ENCODE measurements around the gene ADAMTS2.

The ADAMTS2 gene

DNA sequence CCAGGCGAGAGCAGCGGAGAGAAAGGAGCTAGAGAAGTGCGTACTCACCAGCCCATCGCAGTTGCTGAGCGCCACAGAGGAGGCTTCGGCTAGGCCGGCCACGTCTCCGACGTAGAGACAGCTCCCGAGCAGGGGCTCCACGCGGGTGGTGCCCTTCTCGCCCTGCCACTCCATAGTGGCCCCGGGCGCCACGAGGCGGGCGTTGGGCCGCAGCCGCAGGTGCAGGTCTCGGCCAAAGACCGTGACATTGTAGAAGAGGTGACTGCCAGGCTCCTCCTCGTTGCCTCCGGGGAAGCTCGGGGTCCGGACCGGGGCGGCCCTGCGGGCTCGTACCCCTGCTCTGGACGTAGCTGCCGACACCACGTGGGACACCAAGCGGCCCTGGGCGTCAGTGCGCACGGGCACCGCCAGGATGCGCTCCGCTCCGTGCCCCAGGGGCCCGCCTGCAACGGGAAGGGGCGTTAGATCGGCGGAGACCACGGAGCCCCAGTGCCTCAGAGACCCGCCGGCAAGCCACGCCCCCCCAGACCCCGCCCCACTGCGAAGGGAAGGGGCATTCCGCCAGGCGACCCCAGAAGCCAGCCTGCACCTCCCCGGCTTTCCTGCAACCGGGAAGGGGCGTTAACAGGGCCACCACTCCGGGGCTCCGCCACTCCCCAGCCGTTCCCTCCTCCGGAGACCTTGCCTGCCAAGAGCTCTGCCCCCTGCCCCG, 1.4 kb downstream of the ADAMTS2 start:
- DNase-seq: peak; percentile 37

DNA sequence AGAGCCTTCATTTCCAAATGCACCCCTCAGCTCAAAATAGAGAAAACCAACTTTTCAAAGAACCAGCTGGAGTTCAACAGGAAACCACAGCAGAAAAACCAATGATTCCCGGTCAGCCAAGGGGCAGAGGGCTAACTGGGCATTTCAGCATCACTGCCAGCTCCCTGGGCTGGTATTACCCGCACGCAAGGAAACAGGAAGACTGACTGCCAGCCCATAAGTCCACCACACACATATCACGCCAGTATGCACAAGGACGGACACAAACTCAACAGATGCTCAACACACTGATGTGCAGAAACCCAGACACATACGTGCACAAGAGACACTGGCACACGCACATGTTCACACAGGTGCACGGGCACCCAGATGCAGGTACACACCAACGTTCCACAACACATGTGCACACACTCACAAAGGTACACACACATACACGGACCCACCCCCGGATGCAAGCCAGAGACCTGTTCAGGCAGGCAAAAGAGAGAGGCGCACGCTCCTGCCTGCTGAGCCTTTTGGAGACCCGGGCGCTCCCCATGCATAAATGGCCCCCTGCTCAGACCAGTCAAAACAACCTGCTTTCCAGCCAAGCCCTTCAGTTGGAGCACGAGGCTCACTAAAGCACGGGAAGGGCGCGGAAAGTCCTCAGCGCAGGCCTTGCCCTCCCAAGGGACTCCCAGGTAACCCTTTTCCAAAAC, 2.1 kb downstream of the ADAMTS2 start:
- no peak for DNase-seq

DNA sequence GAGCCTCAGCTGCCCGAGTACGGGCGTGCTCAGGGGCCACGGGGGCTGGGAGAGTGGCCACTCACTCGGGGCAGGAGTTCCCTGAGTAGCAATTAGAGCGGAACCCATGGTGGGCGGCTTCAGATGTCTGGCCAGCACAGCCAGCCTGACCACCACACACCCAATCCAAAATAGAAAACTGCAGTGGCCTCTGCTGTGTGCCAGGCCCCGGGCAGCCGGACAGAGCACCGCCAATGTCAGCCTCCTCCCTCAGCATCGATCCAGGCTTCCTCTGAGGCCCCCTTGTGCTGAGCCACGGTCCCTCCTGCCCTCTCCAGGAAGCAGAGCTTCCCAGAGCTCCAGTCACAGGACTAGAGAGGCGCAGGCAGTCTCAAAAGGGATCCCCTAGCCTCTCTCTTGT, 2.7 kb downstream of the ADAMTS2 start:
- no peak for DNase-seq

DNA sequence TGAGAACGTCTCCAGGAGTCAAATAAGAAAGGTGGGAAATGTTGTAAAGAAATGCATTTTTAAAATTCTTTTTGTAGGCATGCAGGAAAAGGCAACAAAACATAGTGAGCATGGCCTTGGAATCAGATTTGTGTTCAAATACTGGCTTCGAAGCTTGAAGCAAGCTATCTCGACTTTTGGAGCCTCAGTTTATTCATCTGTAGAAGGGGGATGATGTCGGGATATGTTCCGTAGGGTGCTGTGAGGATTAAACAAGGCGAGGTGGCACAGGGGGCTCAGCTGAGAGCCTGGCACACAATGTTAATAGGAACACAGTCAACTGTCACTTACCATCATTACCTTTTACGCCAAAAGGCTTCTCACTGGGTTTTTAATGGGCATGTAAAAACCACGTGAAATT, 4.8 kb downstream of the ADAMTS2 start:
- DNase-seq: no peak

DNA sequence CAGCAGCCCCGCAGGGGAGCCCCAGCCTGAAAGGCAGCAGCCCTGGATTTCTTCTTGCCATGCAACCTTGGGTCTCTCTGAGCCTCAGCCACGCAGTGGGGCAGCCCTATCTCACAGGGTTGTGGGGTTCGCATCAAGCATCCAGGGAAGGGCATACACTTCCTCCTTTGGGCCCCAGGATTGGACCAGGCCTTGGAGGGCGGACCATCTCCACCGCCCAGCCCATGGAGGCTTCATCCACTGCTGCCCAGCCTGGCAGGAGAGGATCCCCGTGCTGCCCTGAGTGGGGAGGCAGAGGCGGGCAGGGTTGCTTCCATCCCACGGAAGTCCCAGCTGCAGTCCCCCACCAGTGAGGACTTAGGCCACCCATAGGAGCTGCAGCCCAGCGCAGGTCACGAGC, 5.3 kb downstream of the ADAMTS2 start:
- DNase-seq: no peak

DNA sequence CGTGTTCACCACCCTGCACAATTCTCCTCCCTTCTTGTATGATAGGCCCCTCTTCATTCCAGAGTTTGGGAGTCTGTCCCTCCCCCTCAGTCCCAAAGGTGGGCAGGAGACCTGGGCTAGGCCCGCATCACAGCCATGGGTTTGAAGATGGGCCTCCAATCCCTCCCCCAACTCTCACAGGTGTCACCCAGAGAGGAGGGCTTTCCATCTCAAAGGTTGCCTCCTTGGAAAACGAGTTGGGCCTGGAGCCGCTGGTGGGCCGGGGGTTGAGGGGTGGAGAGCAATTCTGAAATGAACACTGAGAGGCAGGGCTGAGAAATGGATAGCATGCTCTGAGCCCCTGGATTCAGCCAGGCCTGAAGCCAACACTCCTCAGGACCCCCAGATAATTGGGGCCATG, 6.2 kb downstream of the ADAMTS2 start:
- no peak for DNase-seq

DNA sequence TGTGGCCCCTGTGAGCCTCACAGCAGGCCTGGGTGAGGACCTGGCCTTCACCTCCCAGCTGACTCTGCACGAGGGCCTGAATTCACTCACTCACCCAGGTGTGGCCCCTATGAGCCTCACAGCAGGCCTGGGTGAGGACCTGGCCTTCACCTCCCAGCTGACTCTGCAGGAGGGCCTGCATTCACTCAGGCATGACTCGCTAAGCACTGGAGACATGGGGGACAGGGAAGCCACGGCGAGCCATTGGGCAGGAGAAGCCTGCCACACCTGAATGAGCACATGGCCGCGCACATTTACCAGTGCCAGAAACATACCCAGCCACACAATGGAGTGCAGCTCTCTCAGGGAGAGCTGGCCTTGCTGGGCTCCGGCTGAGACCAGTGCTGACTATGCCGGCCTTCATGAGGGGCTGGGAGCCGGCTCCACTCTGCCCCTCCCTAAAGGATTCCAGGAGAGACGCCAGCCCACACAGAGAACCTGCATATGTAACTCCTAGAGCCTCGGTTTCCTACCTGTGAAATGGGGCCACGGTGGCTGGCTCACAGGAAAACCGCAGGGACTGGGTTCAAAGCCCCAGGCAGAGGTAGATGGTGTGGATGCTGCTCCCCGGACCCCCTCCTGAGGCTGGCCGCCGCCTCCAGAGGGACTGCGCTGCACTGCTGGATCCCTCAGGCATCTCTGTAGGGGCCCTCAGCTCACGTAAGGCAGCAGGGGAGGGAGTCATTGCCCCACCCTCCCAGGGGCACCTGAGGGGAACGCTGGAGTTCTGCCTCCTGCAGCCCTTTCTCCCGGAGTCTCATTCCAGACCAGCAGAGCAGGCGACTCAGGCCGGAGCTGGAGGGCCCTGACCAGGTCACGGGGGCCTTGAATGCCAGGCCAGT, 7.2 kb downstream of the ADAMTS2 start:
- no peak for DNase-seq

DNA sequence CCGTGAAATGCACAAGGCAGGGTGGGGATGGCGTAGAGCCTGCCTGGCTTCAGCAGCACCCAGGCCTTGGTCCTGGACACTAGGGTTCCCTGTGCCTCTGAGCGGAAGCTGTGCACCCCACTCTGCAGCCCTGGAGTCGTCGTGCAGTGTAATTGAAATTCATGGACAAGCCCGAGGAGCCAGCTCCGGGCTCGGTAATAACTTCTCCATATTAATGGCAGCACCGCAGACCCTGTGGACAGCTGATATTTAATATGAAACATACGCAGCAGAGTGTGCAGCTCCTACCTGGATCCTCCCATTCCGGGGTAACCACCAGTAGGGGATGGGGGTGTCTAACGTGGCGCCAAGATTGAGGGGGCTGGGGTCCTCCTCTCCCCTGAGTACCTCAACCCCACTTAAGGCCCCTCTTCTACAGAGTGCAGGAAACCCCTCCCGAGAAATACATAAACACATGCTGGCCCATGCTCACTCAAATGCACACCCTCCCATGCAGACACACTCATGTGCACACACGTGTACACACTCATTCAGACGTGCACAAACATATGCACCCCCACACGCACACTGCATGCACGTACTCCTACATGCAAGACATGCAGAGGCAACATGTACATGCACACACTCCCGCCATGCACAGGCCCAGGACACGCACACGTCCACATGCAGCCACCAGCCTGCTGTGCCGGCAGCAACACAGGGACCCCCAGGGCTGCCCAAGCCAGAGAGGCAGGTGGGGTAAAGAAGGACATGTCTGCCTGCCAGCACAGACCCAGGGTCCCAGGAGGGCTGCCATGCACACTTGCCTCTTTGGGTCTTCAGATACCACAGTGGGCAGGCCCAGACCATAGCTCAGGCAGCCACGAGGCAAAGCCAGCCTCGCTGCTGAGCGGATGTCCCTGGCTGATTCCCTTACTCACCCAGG, 8.1 kb downstream of the ADAMTS2 start:
- no peak for DNase-seq

DNA sequence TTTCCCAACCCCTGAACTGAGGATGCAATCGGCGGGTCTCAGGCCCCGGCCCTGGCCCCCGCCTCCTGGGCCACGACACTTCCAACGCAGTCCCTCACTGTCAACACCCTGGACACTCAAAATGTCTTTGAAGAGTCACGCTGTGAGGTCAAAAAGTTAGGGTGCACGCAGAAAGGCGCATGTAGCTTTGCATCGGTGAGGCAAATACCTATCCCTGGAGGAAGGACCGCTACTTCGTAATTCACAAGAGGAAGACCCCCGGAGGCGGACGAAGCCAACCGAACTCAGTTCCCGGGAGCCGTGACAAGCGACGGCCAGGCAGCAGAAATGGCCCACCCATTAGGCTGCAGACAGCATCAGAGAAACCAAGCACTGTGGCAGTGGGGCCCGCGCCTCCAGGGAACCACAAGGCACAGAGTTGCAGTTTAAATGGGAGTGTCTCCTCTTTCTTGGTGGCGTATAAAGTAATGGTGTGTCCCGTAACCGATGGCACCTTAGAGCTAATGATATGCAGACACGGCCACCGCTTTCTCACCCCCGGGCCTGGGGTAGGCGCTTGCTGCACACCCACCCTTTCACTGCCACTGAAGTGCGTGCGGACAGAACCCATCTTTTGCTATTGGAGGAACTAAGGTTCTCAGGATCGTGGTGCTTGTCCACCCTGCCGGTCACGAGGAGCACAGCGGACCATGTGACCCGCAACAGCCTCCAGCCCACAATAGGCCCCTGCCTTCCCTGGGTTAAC, 9.0 kb downstream of the ADAMTS2 start:
- no peak for DNase-seq

DNA sequence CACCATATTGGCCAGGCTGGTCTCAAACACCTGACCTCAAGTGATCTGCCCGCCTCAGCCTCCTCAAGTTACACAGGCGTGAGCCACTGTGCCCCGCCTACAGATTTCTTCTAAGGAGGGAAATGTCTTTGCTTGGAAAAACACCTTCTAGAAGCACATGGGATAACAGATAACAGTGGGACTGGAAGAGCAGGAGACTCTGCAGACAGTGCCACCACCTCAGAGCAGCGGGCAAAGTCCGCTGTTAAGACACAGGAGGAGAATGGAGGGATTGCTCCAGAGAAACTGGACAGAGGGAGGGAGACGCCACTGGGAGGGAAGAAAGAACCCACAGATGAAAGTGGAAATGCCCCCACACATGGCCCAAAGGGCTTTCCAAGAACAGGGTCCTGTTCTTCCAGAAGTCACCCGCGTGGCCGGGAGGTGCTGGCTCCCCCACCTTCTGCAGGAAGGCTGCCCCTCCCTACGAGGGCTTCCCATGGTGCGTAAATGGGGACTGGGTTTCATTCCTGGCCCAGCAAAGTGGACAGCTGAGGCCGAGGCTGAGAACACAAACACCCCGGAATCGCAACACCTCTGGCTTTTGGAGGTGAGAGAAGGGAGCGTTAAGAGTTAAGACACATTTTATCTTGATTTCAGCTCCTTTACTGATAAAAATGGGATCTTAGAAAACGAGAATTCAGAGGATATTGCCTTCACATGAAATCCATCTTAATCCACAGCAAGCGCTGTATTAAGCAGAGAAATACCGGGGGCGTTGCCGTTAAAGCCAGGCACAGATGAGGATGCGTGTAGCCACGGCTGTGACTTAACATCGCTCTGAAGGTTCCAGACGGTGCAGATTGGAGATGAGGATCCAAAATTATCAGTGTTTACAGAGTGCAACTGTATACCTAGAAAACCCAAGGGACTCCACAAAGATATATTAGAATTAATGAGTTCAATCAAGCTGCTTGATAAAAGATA, 11.2 kb downstream of the ADAMTS2 start:
- no peak for DNase-seq

DNA sequence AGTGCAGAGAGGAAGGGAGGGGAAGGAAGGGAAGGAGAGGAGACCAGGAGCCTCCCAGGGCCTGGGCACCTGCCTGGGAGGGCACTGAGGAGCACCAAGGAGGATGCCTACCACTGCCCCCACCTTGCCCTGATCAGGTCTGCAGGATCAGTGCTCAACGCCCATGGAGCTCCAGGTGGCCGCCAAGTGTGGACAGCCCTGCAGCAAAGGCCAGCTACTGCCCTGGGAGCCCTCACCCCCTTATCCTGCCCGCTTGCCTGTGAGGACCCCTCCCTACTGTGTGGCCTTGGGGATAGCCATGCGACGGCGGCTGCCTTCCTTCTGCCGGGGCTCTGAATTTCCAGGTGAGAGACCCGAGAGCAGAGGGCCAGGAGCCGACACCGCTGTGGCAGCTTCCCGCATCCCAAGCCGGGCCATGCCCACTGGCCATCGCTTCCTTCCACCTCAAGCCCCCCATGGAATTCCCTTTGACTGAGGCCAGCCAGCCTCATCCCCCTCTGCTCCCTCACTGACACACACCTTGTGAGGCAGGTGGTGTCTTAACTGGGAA, 12.4 kb downstream of the ADAMTS2 start:
- DNase-seq: no peak

DNA sequence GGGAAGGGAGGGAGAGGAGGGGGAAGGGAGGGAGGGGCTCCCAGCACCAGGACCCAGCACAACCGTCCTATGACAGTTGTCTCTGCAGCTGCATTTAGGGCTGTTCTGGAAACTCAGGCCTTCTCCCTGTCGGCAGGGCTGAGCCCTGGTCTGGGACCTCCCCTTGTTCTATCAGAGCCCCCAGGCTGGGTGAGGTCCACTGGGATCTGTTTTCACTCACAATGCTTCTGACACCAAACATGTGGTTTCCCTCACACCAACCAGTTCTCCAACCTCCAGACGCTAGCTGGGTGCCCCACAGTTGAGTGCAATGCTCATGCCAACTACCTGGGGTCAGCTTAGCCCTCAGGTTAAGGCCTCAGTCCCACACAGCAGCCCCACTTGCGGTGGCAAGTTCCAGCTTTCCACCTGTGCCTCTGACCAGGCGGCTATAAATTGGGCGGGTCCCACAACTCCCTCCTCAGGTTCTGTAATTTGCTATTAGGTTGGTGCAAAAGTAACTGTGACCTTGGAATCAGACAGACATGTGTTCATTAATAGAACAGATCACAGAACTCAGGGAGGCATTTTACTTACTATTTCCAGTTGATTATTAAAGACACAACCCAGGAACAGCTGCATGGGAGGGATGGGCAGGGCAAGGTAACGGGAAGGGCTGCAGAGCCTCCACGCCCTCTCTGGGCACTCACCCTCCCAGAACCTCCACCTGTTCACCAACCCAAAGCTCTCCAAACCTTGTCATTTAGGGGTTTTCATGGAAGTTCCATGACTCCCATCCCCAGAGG, 13.5 kb downstream of the ADAMTS2 start:
- no peak for DNase-seq

DNA sequence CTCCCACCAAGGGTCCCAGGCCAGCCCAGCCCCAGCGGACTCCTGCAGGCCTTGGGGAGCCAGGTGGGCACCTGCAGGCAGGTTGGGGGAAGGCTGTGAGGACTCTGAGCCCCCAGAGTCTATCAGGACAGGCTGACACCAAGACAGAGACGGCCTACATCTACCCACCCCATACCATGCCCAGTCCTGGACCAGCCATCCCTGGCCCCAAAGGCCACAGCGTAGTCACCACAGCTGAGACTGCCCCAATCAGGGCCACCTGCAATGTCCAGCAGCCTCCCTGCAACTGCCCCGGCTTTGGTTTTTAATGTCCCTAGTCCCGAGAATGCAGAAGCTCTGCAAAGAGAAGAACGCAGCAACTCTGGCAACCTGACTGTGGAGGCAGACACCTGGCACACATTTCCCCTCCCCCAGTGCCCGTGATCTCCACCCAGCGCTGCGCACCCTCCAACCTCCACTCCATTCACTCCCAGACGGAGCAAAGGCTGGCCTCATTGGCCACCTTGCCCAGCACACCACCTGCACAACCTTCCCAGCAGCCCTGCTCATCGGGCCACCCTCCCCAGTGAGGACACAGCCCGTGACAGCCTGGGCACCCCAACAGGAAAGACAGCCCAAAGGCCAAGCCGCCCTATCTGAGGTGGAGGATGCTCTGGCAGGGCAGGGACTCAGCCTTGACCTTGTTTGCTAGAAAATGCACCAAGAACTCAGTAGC, 14.9 kb downstream of the ADAMTS2 start:
- no peak for DNase-seq

DNA sequence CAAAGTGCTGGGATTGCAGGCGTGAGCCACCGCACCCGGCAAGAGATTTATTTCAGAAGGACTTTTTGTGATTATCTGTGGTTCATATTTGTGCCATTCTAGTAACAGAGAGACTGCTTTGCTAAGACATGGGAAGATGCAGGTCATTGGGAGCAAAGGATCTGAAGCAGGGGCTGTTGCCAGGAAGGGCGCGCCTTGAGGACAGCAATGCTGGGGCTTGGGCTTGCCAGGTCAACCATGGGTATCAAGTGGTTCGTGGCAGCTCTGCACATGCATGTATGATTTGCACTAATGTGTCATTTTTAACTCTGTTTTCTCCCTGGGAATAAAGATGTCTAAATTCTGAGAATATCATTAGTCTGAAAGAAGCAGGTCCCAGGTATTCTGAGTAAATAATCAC, 17.0 kb downstream of the ADAMTS2 start:
- no peak for DNase-seq

DNA sequence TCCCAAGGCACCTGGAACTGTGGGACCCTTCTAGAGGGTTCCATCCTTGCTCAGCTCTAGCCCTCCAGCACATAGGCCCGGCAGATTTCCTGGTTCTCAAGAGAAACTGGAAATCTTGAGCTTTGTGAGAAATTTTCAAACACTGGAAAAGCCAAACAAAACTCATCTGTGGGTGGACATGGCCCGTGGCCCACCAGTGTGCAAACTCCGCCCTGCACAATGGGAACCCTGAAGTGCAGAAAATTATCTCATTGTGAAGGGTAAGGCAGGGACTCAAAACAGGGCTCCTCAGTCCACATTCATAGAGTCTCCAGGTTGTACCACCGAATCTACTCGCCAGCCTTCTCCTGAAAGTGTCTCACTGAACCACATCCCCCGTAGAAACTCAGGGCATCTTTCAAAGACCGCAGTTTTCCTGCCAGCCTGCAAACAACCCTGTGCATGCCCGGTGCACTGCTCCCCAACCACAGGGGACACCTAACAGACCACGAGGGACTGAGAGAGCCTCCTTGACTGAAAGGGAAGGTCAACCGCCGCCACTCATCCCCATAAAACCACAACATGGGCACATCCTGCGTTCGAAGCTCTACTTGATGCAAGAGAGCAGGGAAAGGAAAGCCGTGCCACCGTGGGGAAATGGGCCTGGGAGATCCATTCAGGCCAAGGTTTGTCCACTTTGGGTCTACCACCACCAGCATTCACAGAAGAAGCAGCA, 18.1 kb downstream of the ADAMTS2 start:
- DNase-seq: no peak

DNA sequence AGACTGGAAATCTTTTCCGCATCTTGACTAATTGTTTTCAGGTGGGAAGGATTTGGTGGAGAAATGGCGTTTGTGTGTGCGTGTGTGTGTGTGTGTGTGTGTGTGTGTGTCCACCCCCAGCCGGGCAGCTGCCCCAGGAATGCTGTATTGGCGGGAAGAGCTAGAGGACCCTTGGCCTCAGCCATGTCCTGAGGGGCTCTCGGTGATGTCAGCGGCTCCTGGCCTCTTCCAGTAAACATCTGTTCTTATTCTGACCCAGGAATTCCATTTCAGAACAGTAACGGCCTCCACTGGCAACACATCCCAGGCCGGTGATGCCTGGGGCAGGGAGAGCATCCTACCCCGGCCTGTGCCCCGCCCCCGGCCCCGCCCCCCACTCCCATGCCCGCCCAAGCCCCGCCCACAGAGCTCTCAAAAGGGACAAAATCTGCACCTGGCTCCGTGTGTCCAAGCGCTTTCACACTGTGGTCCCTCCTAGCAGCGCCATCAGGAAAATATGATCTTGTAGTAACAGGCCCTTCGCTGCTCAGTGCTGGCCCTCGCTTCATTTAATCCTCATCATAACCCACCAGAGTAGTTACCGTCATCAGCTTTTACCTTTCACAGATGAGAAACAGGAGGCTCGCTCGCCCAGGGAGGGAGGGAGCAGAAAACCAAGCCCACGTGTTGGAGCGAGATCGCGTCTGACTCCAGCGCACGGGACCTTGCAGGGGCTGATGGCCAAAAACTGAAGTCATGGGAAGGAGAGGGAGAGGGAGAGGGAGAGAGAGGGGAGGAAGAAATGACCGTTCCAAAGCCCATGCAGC, 18.9 kb downstream of the ADAMTS2 start:
- no peak for DNase-seq
